Non-pigmented ciliary epithelial cell (primary cell): Measurements from ENCODE around the gene MAP7D1.
"Not testable (repeated sequence)": the region's sequence is repeated elsewhere in the genome, so short reads cannot be mapped to it uniquely, and the experiment has no call there.

Experiments used
- DNase-seq: peaks from one replicate; pipeline ENCODE4 v3.0.0-alpha.2; 2010; ENCODE audit warnings: low read depth

MAP7D1 gene

GRCh38 chr1:36151845-36152203, 4.1 kb upstream of the MAP7D1 start:
- no peak for DNase-seq

- DNase-seq = no peak
These were observed 2.5 kb upstream of the MAP7D1 start for GRCh38 chr1:36153476-36153875.

GRCh38 chr1:36154335-36154734, 1.6 kb upstream of the MAP7D1 start:
- no peak for DNase-seq

DNA sequence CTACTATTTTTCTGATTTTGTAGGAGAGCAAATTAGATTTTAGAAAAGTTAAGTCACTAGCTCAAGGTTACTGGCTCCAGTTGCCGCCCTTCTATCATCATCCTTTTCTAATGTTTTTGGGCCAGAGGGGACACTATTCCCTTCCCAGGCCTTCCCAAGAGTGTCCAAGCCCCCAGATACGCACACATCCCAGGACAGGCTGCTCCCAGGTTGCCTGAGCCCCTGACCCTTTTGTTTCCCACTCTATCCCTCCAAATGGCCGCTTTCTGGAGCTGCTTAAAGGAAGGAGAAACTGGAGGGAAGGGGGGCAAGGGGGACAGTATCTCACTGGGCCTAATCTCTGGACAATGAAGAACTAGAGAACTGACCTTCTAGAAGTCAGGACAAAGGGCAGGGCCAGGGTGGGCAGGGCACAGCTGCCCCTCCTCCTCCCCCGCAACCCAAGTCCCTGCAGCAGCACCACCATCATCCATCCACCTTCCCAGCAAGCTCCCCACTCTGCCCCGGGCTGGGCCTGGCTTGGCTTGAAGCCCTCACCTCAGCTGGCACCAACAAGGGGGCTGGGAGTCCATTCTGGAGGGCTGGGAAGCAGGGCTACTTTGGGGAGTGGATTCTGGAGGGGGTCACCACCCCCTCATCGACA, 1.1 kb upstream of the MAP7D1 start:
- DNase-seq = no peak

DNA sequence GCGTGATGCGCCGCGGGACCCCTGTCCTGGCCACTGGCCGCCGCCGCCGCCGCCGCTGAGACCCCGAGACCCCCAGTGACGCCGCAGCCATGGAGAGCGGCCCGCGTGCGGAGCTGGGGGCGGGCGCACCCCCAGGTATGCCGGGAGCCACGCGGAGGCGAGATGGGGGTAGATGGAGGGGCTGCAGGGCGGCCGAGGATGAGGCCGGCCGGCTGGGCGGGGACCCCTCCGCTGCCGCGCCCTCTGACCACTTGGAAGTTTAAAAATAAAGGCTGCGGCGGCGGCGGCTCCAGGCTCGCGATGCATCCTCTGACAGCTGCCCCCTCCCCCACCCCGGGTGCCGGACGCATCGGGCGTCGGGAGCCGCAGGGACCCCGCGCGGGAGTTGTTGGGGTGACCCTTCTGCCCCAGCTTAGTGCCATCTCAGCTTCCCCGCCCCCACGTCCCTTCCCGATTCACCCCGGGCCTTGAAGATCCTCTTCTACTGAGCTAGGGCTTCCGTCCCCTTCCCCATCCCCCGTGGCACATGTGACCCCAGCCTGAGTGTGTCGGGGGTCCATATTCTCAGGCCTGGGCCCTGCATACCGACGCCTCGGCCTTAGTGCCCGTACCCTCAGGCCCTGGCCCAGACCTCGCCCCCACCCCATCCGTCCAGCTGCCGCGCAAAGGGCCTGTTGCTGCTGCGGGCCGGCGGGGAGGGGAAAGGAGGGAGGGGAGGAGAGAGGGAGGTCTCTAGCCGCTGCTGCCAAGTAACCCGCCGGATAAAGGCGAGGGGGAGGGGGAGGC, 562 bp downstream of the MAP7D1 start:
- DNase-seq = no peak

- no peak for DNase-seq
These were observed 1.3 kb downstream of the MAP7D1 start for GRCh38 chr1:36157115-36157903.

DNA sequence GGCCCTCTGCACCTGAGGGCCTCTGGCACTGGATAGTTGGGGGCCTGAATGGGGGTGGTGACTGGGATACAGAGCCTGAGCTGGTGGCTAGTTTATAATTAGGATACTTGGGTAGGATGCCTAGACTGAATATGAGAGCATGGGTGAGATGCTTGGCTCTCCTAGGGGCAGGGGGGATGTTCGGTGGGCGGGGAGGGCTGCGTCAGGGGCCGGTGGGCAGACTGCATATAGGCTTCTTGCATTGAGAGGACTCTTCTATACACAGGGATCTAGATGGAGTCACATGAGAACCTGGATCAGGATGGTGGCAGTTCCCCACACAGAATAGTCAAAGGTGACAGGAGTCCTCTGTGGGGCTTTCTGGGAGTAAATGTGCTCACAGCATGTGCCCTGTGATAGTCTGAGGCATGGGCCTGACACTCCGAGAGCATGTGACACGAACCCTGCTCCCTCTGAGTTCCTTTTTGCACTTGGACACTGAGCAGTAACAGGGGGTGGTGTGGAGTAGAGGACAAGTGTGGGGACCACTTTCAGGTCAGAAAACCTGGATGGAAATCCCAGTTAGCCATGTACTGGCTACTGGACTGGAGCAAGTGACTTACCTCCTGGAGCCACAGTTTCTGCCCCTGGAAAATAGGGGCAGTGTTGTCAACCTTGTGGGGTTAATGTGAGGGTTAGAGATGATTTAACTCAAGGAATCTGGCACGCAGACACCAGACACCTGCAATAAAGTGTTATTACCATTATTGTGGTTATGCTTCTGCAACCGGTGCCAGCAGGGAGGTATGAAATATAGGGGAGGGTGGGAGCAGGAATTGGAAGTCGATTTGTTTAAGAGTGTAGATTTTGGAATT, 2.2 kb downstream of the MAP7D1 start:
- DNase-seq = no peak

- DNase-seq = not testable (repeated sequence)
These were observed 2.9 kb downstream of the MAP7D1 start for GRCh38 chr1:36158827-36159252.

GRCh38 chr1:36159614-36160387, 3.8 kb downstream of the MAP7D1 start:
- no peak for DNase-seq

DNA sequence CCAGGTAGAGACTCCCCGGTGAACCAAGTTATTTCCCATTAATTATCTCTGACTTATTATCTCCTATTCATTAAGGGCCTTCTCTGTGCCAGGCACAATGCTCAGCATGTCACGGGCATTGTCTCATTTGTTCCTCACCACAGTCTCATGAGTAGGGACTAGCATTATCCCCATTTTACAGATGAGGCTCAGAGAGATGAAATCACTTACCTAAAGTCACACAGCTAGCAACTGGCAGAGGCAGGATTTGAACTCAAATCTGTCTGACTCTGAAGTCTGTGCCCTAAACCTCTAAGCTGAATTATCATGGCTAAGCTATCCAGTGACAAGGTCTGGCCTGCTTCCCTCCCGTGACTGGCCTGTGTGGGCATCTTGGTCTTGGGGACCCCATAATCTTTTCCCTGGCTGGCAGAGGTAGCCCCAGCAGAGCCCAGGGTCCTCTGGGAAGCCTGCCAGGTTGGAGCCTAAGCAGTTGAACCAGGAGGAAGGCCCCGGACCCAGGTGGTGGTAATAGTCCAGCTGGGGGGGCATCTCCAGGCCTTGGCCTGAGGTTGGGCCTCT, 4.5 kb downstream of the MAP7D1 start:
- no peak for DNase-seq

DNA sequence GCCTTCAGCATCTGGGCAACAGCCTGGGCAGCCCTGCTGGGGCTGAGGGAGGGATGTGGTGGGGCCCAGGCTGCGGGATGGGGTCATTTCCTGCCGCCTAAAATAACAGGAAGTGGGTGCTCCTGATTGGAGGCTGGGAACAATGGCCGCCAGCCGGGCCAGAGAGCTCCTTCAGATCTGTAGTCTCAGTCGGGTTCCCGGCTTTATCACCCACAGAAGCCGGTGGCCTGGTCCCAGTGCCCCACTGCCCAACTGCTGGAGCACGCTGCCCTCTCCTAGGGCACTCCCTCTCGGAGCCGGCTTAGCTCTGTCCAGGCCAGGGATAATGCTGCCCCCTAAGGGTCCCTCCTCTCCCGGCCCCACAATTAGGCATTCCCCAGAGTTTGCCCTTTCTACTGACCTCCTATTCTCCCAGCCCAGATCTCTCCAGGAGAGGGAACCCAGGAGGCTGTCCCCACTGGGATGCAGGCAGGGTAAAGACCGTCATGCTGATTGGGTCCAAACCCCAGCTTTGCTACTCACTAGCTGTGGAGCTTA, 5.1 kb downstream of the MAP7D1 start:
- no peak for DNase-seq

DNA sequence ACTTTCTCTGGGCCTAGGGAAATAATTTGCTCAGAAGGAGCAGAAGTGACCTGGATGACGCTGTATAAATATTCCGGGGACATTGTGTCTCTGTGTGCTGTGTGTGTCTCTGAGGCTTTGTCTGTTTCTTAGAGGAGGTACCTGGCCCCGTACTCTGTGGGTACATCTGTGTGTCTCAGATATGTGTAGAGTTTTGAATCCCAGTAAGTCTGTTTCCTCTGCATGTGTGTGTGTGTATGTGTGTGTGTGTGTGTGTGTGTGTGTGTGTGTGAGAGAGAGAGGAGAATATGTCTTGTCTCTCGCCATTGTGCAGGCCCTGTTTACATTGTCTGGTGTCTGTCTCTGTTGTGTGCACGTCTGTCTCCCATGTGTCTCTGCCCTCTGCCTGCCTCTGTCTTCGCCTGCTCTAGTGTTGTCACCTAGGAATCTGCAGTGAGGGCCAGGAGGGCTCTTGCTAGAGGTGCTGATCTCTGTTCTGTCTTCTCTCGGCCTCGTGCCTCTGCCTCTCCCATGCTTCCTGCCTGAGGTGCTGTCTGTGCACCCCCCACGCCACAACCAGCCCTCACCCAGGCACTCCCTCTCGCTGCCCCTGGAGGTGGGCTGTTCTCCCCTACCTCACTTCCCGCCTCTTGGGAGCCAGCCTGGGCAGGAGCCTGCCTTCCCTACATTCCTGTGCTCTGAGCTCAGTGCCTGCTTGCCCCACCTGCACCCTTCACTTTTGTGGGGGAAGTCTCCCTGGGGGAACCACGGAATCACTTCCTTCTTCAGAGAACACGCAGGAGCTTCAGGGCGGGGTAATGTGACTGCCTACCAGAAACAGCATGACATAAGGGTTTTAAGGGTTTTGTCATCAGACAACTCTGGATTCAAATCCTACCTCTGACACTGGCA, 5.9 kb downstream of the MAP7D1 start:
- DNase-seq = no peak

DNA sequence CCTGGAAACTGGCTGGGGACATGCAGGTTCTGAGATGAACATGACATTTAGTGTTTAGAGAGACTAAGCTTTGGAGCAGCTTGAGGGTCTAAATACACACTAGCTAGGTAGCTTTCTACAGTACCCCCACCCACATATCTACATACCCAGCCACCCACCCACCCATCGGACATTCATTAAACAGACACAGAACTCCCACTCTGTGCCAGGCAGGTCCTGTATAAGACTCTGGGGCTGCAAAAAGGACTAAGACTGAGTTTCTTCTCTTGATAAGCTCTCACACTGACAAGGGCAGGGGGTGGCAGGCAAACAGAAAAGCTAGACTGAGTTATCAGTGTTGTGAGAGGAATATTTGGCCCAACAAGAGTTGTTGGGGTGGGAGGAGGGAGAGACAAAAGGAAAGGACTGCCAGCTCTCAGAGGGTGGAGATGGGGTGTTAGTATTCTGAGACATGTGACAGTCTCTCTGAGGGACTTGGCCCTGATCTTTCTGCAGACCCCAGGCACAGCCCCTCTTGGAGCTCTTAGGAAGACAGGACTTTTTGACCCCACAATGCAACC, 6.8 kb downstream of the MAP7D1 start:
- no peak for DNase-seq

- no peak for DNase-seq
These were observed 7.5 kb downstream of the MAP7D1 start for GRCh38 chr1:36163426-36163825.

DNA sequence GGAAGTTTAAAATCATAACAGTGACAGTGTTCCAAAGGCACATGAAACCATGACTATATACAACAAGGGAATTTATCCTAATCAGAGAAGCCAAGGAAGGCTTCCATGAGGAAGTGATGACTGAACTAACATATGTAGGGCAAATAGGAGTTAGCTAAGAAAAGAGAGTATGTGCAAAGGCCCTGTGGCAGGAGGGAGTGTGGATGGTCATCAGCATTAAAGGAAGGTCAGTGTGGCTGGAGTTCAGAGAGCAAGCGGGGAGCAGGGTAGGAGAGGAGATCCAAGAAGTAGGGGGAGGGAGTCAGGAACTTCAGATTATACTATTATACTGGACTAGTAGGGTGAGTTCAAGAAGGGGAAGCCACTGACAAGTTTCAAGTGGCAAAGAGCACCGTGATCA, 8.4 kb downstream of the MAP7D1 start:
- DNase-seq = no peak

DNA sequence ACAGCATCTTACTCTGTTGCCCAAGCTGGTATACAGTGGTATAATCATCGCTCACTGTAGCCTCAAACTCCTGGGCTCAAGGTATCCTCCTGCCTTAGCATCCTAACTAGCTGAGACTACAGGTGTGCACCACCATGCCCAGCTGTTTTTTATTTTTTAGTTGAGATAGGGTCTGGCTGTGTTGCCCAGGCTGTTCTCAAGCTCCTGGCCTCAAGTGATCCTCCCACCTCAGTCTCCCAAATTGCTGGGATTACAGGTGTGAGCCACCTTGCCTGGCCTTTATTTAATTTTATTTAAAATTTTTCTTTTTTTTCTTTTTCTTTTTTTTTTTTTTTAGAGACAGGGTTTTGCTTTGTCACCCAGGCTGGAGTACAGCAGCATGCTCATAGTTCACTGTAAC, 9.2 kb downstream of the MAP7D1 start:
- DNase-seq = no peak

DNA sequence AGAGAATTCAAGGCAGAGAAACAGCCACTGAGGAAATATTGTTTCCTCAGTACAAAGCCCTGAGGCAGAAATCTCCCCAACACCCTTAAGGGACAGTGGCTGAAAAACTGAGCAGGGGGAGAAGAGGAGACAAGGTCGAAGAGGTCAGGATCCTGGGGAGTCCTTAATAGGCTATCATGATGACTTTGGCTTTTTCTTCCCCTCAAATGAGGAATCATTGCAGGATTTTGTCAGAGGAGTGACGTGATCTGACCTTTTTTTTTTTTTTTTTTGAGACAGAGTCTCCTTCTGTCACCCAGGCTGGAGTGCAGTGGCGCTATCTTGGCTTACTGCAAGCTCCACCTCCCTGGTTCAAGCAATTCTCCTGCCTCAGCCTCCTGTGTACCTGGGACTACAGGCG, 10.2 kb downstream of the MAP7D1 start:
- DNase-seq = no peak

DNA sequence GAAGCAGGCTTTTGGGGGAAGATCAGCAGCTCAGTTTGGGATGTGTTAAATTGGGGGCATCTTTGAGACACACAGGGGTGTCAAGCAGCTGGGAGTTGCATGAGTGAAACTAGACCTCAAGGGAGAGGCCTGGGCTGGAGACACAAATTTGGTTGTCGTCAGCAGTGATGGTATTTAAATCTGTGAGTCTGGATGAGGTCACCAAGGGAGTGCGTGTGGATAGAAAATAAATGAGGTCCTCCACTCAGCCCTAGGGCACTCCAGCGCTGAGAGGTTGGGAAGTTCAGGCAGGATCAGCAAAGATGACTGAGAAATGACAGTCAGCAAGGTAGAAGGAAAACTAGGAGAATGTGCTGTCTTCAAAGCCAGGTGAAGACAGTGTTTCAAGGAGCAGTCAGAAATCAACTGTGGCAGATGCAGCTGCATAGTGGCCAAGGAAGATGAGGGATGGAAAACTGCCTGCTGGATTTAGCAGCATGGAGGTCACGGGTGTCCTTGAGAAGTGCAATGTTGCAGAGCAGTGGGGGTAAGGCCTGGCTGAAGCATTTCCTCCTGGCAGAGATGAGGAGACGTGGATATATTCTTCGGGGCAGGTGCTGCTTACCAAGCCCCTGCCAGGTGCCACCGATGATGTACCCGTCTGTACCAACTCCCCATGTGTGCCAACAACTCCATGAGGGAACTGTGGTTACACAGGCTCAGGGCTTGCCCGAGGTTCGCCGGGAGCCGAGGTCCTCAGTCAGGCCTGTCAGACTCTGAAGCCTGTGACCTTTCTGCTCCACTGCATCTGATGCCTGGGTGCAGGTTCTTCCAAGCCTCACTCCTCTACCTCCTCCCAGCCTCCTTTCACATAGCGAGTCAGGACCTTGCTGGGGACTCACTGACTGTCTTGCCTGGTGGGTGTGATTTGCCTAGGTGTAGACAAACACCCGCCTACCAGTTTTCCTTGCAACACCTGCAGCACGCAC, 11.3 kb downstream of the MAP7D1 start:
- no peak for DNase-seq
